DMS114 treated with DMSO at 0.1 percent for 48 hours (cell line): ENCODE measurements around the gene ACOX3.
"Not testable (repeated sequence)": the region's sequence is repeated elsewhere in the genome, so short reads cannot be mapped to it uniquely, and the experiment has no call there.

Source experiments
- DNase-seq: peaks from one replicate; lab custom pipeline; 2025; ENCODE audit not compliant: unreplicated experiment; lab: John Stamatoyannopoulos, UW

Gene ACOX3

DNA sequence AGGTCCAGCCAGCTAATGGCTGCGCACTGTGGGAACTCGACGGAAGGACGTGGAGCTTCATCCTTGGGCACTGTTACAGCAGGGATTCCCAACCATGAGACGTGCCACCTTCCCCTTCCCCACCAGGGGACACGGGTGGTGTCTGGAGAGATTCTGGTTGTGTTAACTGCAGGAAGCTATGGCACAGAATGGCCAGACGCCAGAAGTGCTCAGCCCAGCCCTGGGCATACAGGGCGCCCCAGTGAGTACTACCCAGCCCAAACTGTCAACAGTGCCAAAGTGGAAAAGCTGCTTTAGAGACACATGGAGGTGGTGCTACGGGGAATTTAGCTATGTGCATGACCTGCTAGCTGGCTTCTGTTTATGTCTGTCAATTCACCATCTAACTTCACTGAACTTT lies 32.8 kb downstream of the ACOX3 start:
- DNase-seq, result no peak

DNA sequence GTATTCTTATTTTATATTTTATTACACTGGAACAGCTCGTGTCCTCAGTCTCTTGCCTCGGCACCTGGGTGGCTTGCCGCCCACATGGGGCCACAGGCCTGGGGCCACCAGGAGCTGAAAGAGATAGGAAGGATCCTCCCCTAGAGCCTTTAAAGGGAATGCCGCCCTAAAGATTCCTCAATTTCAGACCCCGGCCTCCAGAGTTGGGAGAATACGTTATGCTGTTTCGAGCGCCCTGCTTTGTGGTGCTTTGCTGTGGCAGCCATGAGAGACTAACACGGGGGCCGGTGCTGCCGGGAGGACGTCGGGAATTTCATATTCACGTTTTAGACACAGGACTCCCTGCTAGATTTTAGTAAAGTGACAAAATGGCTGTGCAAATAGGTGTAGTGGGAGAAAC lies 33.2 kb downstream of the ACOX3 start:
- no peak for DNase-seq

DNA sequence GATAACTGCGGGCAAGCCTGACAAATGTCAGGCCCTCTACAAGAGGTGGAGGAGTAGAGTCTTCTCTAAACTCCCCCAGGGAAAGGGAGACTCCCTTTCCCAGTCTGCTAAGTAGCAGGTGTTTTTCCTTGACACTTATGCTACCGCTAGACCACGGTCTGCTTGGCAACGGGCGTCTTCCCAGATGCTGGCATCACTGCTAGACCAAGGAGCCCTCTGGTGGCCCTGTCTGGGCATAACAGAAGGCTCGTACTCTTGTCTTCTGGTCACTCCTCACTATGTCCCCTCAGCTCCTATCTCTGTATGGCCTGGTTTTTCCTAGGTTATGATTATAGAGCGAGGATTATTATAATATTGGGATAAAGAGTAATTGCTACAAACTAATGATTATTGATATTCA lies 33.6 kb downstream of the ACOX3 start:
- not testable (repeated sequence) for DNase-seq

DNA sequence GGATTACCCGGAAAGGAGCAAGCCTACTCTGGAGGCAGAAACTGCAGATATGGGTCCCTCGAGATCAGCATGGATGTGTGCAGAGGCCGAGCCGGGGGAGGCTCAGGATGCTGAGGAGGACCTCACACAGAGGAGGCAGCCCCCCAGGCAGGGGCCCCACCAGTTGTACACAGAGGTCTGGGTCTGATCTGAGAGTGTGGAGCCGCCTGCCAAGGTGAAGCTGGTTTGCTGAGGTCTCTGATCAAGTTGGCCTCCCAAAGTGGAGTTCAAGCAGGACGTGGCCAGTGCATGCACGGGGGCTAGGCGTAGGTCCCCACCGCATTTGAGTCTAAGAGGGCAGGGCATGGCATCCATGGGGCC lies 35.0 kb downstream of the ACOX3 start:
- DNase-seq, result no peak

DNA sequence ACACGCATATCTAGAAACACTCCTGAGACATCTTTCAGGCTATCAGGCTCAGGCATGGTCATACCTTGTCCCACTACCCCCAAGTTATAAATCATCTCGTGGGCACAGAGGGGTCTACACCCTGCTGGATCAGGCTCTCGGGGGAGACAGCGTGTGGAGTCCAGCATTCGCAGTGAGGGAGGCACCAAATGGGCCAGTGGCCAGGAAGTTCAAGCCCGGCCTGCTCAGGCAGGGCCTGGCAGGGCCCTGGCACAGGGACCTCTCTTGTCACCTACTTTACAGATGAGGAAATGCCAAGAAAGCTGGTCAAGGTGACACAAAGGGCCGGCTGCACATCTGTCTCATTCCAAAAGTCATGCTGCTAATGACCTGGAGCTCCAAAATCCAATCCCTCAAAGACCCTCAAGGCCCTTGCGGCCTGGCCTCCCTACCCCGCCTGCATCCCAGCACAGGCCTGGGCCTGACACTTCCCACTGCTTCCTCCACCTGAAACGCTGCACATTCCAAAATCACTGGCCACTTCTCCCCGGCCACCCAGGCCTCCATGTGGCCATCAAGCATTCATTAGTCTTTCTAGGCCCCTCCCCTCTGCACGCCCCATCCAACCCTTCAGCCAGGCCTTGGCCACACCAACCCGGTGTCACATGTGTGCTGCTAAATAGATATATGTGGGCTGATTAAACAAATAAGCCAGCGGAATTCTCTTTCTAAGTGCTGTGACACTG lies 35.6 kb downstream of the ACOX3 start:
- no peak for DNase-seq

DNA sequence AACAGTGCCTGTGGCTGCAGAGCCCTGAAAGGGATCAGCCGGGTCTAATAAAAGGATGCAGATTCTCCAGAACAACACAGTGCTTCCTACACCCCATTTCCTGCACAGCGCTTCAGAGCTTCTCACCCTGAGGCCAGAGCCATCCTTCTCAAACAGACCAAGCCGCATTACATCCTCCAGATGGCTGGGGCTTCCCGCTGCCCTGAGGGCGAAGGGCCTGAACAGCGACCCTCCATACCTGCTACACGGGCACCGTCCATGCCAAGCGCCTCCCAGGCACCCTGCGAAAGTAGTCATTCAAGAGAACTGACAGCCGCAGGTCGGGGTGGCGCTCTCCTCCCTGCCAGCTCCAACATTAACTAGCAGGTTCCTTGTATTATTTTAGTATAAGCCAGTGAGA lies 36.5 kb downstream of the ACOX3 start:
- DNase-seq, result no peak

DNA sequence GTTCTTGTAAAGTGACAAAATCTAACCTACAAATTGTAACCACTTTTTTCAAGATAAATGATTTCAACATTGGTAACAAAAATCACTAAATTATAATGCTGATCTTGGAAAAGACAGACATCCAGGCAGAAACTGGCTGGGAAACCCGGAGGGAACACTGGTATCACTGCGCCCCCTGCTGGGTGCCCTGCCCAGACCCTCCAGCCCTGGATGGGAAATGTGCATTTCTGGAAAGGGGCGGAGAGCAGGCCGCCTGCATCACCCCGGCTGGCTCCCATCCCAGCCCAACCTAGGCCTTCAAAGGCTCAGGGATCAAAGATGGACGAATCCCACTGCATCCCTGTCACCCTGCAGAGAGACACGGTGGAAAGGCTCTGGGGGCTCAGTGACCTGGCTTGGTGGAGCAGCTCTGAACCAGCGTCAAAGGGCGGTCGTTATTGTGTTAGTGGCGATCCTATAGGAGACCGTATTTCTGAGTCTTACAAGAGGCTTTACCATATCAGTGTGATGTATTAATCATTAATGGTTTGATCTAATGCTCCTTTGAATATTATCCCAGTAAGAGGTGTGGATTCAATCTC lies 37.3 kb downstream of the ACOX3 start:
- DNase-seq, result peak; percentile 18

DNA sequence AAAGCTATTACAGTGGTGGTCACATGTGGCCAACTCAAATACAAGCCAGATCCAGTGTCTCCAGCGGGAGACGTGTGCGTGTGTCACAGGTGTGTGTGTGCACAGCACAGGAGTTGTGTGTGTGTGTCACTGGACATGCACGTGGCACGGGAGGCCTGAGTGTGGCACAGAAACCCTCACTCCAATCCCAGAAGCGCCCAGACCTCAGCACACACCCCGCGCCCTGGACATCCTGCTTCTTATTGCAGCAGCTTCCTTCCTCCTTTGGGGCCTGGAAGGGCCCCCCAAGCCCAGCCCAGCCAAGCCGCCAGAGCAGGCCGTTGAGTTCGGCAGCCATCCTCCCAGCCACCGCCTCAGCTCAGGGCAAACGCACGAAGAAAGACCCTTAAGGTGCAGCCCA lies 37.9 kb downstream of the ACOX3 start:
- DNase-seq, result no peak

DNA sequence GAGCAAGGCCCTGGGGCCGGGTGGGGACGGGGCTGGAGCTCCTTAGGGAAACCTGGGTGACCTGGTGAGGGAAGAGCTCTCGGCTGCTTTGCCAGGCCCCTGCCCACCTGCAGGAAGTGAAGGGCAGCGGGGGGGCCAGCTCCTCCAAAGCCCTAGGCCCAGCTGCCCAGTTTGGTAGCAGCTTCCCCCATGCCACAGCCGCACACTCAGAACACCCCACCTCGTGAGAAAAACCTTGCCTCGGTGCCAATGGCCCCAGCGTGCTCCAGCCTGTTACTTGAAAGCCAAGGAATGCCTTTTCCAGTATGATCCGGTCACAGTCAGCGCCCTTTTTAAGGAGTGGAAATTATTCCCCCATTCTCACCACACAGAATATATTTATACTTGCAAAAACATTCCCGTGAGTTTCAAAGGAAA lies 38.3 kb downstream of the ACOX3 start:
- no peak for DNase-seq

DNA sequence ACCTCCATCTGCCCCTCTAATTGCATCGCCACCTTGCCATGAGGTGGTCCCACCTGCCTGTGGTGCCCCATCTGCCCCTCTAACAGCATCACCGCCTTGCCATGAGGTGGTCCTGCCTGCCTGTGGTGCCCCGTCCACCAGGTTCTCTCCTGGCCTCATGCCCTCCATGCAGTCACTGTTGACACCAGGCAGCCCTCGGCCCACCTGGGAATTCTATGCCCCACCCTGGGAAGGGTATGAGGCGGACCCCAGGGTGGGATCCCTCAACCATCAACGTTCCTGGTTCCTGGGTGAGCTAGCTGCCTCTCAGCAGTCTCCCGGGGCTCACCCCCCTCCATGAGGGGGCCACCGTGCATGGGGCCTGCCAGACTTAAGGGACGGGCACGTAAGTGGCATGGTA lies 38.9 kb downstream of the ACOX3 start:
- DNase-seq, result no peak

DNA sequence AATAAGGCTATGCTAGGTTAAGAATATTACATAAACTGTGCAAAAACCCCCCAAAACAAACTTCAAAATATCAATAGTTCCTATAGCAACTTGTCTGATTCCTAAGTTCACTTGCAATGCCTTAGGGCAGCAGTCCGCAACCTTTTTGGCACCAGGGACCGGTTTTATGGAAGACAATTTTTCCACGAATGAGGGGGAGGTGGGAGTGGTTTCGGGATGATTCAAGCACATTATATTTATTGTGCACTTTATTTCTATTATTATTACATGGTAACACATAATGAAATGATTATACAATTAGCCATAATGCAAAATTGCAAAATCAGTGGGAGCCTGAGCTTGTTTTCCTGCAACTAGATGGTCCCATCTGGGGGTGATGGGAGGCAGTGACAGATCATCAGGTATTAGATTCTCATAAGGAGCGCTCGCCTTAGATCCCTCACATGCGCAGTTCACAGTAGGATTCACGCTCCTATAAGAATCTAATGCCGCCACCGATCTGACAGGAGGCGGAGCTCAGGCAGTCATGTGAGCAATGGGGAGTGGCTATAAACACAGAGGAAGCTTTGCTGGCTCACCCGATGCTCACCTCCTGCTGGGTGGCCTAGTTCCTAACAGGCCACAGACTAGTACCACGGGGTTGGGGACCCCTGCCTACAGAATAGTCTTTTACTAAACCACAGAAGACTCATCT lies 39.7 kb downstream of the ACOX3 start:
- DNase-seq, result no peak

DNA sequence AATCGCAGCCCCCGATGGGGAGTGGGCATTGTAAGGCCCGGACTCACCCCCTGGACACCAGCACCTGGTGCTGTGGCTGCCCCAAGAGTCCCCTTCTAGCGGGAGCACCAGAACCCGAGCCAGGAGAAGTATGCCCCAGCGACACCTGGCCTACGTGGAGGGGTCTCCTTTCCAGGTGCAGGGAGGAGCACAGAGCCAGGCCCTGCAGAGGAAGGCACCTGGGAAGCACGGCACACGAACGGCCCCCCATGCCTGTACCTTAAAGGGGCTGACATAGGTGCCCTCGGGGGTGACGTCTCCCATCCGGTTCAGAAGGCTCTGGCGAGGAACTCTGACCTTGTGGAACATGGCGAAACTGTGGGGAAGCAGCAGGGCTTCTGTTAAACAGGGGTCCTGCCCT lies 41.2 kb downstream of the ACOX3 start:
- DNase-seq, result no peak

DNA sequence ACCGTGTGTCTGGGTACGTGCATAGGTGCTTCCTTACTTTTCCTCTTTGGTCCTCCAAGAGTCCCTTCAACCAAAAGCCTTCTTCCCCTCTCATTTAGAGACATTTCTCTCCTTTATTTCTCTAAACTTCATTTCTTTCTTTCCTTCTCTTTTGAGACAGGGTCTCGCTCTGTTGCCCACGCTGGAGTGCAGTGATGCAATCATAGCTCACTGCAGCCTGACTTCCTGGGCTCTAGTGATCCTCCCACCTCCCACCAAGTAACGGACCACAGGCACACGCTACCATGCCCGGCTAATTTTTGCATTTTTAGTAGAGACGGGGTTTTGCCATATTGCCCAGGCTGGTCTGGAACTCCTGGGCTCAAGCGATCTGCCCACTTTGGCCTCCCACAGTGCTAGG lies 42.2 kb downstream of the ACOX3 start:
- DNase-seq, result no peak

DNA sequence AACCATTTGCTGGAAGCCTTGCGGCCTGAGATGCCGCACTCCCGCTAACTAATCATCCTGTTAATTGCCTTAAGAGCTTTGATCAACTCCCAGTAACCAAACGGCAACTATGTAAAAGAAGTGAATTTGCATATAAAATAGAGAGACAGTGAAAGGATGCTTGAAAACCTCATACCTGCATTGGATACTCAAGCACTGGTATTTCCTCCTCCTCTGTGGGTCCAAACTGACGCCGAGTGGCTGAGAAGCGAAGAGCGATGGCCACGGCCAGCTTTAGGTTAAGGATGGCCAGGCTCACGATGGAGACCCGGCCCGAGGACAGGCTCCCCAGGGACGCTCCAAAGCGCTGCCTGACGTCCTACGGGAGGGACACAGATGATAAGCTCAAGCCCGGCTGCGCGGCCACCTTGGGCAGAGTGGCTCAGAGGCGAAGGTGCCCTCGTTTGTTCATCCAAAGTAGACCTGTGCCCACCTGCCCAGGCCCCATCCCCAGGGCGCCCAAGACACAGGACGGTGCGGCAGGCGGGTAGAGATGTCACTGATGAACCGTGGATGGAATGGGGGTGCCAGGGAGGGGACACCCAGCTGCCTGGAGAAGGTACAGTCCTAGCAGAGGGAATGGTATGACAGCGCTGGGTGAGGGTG lies 43.6 kb downstream of the ACOX3 start:
- DNase-seq, result no peak

DNA sequence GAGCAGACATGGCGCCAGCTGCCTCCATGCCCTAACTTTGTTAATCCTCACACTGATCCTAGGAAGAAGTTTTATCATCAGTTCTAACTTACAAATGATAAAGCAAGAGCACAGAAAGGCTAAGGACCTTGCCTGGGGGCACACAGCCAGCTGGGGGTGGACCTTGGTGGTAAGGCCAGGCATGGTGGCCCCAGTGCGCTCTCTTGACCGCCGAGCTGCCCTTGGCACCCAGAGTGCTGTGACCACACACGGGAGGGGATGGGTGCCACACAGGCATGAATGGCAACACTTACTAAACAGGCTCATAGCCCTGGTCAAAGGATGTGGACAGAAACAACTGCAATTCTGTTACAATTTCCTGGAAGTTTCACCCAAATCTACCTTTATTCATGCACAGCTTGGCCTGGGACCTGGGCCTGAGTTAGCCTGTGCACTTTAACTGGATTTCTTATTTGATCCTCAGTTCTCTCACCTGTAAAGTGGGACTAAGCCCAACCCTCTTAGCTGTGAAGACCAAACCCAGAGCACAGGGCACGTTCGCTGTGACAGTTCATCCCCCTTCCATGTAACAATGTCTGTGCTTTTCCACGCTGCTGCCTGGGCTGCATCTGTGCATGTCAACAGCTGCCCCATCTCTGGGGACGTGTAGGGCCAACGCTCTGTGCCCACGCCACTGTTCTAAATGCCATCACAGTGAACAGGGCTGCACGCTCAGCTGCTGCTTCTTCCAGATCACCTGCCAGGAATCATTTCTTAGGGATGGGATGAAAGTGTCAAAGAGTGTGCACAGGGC lies 44.8 kb downstream of the ACOX3 start:
- DNase-seq, result no peak

DNA sequence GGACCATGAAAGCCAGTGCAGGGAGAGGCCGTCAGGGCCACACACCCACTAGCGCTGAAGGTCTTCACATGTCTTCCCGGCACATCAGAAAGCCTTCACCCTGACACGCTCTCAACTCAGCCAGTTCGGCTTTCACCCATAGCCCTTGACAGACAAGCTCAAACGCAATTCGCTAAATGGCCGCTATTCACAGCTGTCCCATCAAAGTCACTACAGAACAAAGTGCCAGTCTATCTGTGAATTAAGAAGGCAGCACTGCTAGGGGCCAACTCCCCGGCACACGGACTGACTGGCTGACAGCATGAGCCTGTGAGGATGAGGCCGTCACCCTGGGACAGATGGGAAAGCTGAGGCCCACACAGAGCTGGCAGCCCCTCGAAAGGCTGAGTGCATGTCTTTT lies 45.7 kb downstream of the ACOX3 start:
- DNase-seq, result no peak

DNA sequence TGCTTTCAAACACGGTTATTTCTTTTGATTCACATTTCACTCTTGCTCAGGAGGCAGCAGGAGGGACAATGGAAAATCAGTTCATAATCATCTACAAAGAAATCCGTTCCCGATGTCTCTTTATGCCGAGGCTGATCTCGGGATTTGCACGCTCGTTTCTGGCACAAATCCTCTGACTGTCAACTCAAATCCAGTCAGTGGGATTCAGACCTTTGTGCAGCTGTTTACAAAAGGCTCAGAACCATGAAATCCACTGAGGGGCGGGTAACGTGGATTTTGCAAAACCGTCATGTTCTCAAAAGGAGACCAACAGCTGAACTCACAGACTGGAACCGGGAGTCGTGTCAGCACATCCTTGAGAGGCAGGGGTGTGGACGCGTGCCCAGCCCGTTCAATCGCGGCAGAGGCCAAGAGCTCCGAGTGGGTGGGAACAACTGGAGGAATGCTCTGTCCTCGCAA lies 46.4 kb downstream of the ACOX3 start:
- DNase-seq, result no peak

DNA sequence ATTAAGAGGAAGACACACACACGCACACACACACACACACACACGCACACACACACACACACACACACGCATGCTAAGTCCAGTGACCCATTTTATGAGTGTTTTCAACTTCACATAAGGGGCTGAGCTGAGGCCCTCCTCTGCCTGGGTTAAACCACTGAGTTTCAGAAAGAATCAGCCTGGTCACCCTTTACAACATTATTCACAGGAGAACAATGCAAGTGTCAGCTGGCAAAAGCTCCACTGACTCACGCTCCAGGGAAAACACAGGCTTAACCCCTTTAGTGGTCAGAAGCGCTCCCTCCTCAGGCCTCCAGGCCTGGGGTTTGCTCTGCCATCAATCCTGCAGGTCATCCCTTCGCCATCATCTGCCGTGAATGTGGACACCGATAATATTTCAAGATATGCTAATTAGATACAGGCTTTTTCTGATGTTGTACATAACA lies 46.9 kb downstream of the ACOX3 start:
- no peak for DNase-seq

DNA sequence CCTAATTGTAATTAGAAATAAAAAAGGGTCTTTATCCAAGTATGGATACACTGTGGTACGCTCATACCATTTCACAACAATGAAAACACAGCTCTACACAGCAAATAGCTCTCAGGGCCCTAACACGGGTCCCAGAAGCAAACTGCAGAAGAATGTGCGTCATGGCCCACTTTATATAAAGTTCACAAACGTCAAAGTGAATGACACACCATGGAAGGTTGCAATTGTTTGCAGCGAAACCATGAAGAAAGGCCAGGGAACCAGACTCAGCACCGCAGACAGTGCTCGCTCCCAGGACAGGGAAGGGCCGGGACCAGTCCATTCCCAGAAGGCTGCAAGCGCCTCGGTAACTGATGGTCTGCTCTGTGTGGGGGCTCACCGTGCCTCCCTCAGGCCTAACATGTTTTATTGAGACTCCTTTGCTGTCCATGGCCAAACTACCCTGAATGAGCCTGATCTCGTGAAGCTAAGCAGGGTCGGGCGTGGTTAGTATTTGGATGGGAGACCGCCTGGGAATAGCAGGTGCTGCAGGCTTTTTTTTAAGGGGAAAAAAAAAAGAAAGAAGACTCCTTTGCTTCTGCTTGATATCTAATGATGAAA lies 47.8 kb downstream of the ACOX3 start:
- no peak for DNase-seq

DNA sequence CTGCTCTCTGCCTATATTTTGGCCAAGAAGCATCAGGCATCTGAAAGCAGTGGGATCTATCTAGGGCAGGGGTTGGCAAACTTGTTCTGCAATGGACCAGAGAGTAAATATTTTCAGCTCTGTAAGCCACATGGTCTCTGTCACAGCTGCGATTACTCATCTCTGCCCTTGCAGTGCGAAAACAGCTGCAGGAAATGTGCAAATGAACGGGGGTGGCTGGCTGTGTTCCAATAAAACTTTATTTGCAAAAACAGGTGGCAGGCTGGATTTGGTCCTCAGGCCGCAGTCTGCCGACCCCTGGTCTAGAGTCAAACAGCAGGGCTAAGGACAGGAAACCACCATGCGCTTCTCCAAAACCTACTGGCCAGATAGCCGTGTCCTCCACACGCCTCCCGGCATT lies 48.6 kb downstream of the ACOX3 start:
- no peak for DNase-seq

DNA sequence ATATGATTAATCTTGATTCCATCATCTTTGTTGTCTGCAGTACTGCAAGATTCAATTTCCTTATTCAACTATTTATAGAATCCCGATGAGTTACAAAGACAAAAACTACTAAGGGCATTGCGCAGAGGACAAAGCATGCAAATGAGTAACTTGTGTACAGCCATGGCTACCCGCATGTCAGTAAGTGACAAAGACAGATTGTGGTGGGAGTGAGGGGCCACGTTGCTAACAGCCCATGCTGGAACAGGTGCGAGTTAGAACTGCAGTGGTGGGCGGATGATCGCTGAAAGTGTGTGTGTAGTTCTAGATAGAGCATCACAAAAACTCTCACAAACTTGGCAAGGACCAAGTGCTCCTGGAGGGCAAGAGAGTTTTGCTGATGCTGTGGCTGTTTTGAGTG lies 49.5 kb downstream of the ACOX3 start:
- no peak for DNase-seq
